Ecto neural progenitor cell (in vitro differentiated cells): ENCODE measurements around the gene PRKAA1.
A peak's percentile ranks its signal among the peaks of the same experiment; 100 is the strongest.

Experiments used
- DNase-seq: peaks from one replicate; pipeline ENCODE4 v3.0.0-alpha.2; 2018; ENCODE audit warnings: low spot score

The PRKAA1 gene

DNA sequence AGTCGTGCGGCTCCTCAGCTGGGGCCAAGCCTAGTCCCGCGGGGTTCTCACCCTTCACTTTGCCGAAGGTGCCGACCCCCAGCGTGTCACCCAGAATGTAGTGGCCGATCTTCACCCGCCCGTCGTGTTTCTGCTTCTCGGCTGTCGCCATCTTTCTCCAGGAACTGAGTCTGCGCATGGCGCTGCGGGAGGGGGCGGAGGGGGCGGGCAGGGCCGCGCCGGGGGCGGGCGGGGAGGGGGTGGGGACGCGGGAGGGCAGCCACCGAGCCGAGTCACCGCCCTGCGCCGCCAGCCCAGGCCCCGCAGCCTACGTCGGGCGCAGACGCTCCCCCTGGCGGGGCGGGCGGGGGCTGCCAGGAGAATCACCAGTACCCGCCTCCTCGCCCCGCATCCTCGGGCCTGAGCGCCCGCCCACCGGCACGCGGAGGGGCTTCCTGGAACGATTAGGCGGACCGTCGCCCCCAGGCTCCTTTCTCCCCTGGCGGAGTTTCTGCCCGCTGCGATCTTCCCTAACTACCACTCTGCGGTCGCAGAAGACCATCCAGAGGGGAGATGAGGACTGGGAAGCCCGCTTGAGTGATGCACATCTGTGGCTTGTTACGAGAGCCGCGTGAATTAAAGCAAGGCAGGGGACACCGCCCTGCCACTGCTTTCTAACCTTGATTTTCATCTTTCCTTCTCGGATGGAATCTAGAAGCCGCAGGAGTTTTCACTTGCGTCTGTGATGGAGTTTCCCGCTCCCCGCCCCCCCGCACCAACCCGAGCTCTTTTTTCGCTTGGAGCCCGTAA is at the start of gene PRKAA1:
Gene PRKAA1, minus strand, starts transcription at position 363 of the 789 bp plus-strand sequence. Its CDS starts 185 bp downstream, at position 178.
- DNase-seq: peak; percentile 95

GRCh38 chr5:40847525-40847924 is 49.4 kb upstream of the PRKAA1 start:
- DNase-seq: no peak

- DNase-seq: no peak
These were observed 48.2 kb upstream of the PRKAA1 start for GRCh38 chr5:40846371-40846770.

- DNase-seq: no peak
These were observed 46.4 kb upstream of the PRKAA1 start for GRCh38 chr5:40844565-40844964.

DNA sequence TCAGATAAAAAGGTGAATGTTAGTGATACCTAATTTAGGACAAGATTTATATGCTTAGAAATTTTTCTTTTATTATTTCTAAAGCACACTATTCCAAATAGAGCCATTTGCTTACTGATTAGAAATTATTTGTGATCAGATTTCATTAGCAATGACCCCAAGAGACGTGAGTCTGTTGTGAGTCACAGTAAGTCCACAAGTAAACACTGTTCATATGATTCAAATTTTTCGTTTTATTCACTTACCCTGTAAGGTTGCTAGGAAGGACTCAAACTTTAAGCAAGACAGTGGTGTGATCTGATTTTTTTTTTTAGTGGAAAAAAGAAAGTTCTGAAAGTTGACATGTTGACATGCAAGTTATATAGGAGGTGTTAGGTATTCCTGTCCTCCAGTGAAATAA is 44.2 kb upstream of the PRKAA1 start:
- DNase-seq: no peak

GRCh38 chr5:40841068-40841805 is 43.1 kb upstream of the PRKAA1 start, which contains the start of gene CARD6:
CARD6 (plus strand) TSS chr5:40841367; CDS start chr5:40841383, 16 bp downstream.
- DNase-seq: no peak

DNA sequence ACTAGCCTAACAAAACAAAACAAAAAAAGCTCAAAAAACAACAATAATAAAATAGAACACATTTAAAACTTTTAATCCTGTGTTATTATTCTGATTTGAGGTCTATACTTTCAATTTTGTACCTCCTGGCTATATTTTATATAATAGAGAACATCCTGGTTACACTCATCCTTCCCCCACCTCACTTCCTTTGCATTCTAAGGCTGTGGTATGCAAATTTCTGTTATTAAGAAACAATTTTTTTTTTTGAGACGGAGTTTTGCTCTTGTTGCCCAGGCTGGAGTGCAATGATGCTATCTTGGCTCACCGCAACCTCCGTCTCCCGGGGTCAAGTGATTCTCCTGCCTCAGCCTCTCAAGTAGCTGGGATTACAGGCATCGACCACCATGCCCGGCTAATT is 39.9 kb upstream of the PRKAA1 start:
- no peak for DNase-seq

- DNase-seq: peak; percentile 96
These were observed 36.9 kb upstream of the PRKAA1 start, which contains the start of gene RPL37 for GRCh38 chr5:40834849-40835787. RPL37 (minus strand) TSS chr5:40835222; CDS start chr5:40835185, 37 bp downstream.

DNA sequence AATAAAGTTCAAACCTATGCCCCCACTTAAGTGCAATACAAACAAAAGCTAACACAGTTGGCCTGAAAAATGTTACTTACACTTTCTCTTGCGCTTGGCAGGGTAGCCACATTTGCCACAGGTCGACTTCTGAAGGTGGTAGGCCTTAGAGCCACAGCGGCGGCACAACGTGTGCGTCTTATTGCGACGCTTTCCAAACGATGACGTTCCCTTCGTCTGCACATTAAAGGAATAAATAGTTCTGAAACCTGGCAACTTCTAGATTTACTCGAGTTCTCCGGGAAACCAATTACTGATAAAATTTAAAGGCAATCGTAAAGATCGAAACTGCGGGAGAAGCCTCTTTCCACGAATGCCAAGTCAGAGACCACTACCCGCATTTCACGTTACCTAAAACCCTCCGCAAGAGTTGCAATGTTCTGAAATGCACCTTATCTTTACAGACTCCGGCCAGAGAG is 36.2 kb upstream of the PRKAA1 start:
- DNase-seq: no peak

DNA sequence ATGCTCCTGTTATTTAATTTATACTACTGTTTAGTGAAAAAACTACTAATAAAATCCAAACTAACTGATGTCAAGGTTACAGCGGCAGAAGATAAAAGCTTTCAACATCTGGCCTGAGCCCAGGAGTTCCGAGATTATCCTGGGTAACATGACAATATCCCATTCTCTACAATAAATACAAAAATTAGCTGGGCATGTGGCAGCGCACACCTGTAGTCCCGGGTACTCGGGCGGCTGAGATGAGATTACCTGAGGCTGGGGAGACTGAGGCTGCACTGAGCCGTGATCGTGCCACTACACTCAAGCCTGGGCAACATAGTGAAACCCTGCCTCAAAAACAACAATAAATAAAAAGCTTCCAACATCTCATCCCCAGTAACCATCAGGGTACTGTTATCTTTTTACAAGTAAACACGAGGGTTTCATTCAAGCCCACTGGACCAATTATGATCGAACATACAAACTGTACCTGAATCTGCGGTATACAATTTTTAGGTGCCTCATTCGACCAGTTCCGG is 35.6 kb upstream of the PRKAA1 start:
- DNase-seq: no peak

DNA sequence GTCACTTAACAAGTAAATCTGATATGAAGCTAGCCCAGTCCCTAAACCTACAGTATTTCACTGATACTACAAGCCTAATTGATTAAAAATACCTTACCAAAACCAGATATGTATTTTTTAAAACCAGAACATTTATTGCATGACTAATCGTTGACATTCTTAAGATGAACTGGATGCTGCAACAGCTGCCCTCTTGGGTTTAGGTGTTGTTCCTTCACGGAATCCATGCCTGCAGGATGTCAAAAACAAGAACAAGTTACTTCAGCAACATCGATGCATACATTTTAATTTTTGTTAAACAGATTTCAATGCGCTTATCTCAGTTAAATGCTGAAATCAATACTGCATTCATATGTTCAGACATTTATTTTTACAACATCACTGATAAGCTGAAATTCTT is 34.2 kb upstream of the PRKAA1 start:
- DNase-seq: no peak

DNA sequence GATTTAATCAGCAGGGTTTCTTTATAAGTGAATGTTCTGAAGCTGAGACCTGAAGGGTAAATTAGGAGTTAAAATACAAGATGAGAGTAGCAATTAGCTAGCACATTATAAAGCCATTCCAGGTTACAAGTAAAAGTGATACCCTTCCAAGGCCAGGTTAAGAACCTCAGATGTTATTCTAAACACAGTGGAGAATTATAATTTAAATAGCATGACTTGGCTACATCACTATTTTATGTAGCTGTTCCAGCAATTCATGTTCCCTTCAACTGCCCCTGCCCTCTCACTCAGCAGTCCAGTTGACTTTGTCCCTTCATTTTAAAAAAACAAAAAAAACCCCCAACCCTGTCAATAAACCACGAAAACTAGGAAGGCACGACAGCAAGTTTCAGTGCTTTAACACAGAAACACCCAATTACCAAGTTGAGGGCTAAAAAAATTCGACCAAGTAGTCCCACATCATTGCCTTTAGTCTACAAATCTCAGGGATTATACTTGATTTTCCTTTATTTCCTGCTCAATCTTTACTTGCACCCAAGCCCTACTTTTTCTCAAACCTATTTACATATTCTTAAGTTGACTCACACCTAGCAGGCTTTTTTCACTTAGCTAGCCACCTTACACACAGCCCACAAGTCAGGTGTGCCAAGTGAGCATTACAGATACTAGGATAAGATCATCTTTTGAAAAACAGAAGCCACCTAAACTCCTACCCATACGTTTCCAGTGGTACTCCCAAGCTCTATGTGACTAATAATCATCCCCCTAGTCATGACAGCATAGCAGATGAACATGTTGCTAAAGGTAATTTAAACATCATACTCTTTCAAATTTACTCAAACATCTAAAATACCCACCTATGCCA is 33.4 kb upstream of the PRKAA1 start:
- no peak for DNase-seq

DNA sequence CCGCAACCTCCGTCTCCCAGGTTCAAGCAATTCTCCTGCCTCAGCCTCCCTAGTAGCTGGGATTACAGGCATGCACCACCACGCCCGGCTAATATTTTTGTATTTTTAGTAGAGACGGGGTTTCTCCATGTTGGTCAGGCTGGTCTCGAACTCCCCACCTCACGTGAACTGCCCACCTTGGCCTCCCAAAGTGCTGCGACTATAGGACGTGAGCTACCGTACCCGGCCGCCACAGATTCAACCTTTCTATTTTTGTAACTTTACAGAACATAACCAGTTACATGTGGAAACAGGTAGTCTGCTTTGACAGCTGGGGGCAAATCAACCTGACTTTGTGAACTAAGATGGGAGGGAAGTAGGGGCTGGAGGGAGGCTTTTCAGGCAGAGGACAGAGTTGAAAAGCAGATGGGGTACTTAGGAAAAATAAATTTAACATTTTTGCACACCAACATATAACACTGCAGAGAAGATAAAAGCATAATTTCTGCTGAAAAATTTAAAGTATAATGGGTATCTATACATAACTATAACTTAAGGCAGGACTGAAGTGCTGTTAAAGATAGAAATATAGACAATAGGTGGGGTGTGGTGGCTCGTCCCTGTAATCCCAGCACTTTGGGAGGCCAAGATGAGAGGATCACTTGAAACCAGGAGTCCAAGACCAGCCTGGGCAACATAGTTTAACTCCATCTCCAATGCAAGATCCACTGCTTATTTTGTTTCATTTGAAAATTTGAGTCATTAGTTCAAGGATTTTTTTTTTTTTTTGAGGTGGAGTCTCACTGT is 31.8 kb upstream of the PRKAA1 start:
- no peak for DNase-seq

GRCh38 chr5:40828690-40829661 is 30.8 kb upstream of the PRKAA1 start:
- DNase-seq: no peak

DNA sequence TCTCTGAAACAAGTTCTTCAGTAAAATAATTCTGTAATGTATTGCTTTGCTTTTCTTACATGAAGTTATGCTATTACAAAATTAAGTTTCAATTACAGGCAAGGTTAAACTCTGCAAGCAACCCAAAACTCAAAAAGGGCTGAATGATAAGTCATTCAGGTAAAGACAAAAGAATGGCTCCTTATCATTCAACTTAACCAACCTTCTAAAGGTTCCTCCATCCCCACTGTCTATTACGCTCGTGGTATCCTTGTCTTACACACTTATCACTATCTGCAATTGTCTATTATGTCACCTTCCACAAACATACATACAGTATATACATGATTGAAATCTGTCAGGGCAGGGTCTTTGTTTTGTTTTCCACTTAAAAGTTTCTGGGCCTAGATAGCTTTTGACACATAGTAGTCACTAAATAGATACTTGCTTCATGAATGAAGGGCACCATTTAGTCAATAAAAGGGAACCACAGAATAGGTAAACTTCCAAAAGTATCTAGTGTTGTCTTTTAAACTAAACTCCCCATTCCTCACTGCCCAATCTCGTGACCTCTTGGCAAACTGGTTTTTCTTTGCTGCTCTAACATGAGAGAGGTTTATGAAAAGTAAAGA is 30.0 kb upstream of the PRKAA1 start:
- no peak for DNase-seq

DNA sequence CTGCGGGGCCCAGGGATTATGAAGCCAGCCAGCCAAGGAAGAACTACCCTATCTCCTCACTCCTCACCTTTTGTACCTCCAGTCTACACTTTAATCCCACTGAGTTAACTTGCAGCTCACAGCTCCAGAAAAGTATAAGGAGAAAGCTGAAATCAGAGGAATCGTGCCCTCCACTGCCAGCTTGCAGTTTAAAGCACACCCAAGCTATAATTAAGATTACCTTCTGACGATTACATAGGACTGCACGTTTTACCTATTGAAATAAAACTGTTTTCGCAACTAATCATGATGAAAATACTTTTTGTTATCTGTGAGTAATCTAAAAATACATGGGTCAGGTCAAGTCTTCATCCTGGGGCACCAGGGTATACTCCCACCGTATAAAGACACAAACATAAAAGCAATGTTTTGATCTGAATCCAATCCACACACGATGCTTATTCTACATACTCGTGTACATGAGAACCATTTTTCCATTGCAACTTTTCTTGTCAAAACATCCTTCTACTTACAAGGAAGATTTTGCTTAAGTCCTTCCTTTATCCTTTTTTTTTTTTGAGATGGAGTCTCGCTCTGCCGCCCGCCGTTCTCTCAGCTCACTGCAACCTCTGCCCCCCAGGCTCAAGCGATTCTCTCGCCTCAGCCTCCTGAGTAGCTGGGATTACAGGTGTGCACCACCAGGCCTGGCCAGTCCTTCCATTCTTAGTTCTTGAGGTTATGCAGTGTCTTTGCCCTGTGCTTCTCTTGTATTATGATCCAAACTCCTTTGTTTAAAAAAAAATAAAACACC is 29.2 kb upstream of the PRKAA1 start:
- DNase-seq: no peak

- DNase-seq: no peak
These were observed 28.5 kb upstream of the PRKAA1 start for GRCh38 chr5:40826489-40827187.
